ENCODE measurements around the gene ANGEL1.

DNA sequence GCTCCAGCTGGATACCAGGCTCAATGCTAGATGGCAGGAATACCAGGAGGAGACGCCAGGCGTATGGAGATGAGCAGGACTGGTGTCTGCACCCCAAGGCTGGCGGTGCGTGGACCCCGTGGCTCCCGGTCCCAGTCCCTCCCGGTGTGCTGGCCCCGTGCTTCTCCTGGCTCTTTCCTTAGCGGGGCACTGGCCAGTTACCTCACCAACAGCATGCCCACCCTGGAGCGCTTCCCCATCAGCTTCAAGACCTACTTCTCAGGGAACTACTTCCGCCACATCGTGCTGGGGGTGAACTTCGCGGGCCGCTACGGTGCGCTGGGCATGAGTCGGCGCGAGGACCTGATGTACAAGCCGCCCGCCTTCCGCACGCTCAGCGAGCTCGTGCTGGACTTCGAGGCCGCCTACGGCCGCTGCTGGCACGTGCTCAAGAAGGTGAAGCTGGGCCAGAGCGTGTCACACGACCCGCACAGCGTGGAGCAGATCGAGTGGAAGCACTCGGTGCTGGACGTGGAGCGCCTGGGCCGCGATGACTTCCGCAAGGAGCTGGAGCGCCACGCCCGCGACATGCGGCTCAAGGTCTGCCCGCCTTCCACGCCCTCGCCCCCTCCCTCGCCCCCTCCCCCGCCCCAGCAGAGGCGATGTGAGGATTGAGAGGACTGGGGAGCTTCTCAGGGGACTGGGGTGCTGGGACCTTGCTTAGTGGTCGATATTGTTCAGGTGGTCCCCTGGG lies 36.8 kb downstream of the ANGEL1 start:
- TF ChIP-seq TAF1 (IDR thresholded peaks at IDR 0.05; ENCODE audit: borderline replicate concordance, insufficient read depth, low read length) (no peak), POLR2AphosphoS5 (IDR thresholded peaks at IDR 0.05; ENCODE audit: low read depth, low read length) (no peak), SIN3A (IDR thresholded peaks at IDR 0.05; ENCODE audit: borderline replicate concordance, insufficient read depth, low read length) (no peak), FOXP2 (optimal IDR thresholded peaks at IDR 0.05; ENCODE audit: borderline replicate concordance, extremely low read depth, extremely low read length, insufficient read depth) (no peak)
- TF ChIP-seq, protein P1, sequence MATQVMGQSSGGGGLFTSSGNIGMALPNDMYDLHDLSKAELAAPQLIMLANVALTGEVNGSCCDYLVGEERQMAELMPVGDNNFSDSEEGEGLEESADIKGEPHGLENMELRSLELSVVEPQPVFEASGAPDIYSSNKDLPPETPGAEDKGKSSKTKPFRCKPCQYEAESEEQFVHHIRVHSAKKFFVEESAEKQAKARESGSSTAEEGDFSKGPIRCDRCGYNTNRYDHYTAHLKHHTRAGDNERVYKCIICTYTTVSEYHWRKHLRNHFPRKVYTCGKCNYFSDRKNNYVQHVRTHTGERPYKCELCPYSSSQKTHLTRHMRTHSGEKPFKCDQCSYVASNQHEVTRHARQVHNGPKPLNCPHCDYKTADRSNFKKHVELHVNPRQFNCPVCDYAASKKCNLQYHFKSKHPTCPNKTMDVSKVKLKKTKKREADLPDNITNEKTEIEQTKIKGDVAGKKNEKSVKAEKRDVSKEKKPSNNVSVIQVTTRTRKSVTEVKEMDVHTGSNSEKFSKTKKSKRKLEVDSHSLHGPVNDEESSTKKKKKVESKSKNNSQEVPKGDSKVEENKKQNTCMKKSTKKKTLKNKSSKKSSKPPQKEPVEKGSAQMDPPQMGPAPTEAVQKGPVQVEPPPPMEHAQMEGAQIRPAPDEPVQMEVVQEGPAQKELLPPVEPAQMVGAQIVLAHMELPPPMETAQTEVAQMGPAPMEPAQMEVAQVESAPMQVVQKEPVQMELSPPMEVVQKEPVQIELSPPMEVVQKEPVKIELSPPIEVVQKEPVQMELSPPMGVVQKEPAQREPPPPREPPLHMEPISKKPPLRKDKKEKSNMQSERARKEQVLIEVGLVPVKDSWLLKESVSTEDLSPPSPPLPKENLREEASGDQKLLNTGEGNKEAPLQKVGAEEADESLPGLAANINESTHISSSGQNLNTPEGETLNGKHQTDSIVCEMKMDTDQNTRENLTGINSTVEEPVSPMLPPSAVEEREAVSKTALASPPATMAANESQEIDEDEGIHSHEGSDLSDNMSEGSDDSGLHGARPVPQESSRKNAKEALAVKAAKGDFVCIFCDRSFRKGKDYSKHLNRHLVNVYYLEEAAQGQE (IDR thresholded peaks at IDR 0.05; ENCODE audit: insufficient read depth in 1 of 2, low read depth in 2 of 2, low read length in 2 of 2) = no peak

All from PFSK-1 (cell line).